ENCODE measurements around the gene KRTAP4-4.
"Not testable (repeated sequence)": the region's sequence is repeated elsewhere in the genome, so short reads cannot be mapped to it uniquely, and the experiment has no call there.

The KRTAP4-4 gene

GRCh38 chr17:41148971-41149651 is 11.4 kb downstream of the KRTAP4-4 start:
- in situ Hi-C loops (cut with MboI; ENCODE audit: low sequenced_read_pairs), result not testable (repeated sequence)

DNA sequence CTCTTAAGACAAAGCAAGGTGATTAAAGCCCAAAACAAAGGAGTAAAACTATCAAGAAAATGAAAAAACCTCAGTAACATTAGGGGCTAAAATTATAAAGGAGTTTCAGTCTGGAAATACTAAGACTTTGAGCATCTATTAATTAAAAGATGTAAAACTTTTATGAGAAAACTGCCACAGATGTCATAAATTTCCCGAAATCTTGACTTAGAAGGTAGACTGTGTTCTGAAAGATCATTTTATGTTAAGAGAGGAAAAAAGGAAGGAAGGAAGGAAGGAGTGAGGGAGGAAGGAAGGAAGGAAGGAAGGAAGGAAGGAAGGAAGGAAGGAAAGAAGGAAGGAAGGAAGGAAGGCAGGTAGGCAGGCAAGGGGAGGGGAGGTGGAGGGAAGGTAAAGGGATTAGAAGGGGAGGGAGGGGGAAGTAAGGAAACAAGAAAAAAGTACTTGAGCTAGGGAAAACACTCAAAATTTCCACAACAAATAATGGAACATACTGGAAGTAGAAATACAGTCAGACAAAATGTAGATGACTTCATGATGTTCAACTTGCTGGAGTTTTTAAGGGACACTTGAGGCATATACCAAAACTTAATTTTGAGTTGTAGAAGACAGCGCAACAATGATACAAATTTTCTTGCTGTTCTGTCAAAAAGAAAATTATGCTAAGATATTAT is 12.9 kb downstream of the KRTAP4-4 start:
- in situ Hi-C loops (cut with MboI; ENCODE audit: low sequenced_read_pairs), result no loop called here

DNA sequence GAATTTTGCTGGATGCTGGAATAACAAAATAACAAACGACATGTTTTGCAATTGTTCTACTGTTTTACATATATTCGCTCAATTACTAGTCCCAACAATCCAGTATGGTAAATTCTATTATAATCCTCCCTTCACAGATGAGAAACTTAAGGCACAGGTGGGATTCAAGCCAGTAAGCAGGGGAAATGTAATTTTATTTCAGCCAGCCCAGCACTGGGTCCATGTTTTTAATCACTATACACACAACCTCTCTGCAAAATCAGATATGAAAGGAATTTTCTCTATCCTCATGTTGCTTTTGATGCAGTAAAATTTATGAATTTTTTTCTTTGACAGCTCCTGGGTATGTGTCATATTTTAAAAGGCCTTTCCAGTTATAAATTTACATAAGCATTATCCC is 15.3 kb downstream of the KRTAP4-4 start:
- in situ Hi-C loops (cut with MboI; ENCODE audit: low sequenced_read_pairs), result no loop called here

GRCh38 chr17:41144846-41145245 is 15.7 kb downstream of the KRTAP4-4 start:
- in situ Hi-C loops (cut with MboI; ENCODE audit: low sequenced_read_pairs), result no loop called here

- in situ Hi-C loops (cut with MboI; ENCODE audit: low sequenced_read_pairs), result no loop called here
Observed at GRCh38 chr17:41141361-41141760, 19.2 kb downstream of the KRTAP4-4 start.

- in situ Hi-C loops (cut with MboI; ENCODE audit: low sequenced_read_pairs), result no loop called here
Observed at GRCh38 chr17:41140360-41141131, 20.0 kb downstream of the KRTAP4-4 start, which contains the start of gene KRTAP4-6. TSS of gene KRTAP4-6 (minus strand) at chr17:41140544. CDS start at chr17:41140487, 57 bp downstream.

- in situ Hi-C loops (cut with MboI; ENCODE audit: low sequenced_read_pairs), result not testable (repeated sequence)
Observed at GRCh38 chr17:41139865-41140264, 20.7 kb downstream of the KRTAP4-4 start.

GRCh38 chr17:41133880-41134735 is 26.4 kb downstream of the KRTAP4-4 start:
- in situ Hi-C loops (cut with MboI; ENCODE audit: low sequenced_read_pairs), result no loop called here

GRCh38 chr17:41131979-41132378 is 28.6 kb downstream of the KRTAP4-4 start:
- in situ Hi-C loops (cut with MboI; ENCODE audit: low sequenced_read_pairs), result no loop called here

DNA sequence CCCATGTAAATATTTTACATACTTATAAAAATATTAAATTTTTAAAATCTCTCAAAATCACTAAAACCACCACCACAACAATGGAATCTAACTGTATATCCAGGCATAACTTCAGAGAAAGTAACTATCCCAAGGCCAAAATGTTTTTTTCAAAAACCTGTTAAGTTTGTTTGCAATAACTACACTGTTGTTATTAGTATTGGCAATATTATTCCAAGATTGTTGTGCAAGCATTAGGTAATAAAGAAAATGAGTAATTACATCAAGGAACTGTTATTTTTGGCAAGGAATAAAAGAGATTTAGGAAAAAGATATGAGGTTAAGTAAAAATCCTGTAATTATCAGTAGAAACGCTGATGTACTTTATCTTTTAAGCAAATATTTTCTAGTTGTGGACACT is 33.2 kb downstream of the KRTAP4-4 start:
- in situ Hi-C loops (cut with MboI; ENCODE audit: low sequenced_read_pairs), result no loop called here

GRCh38 chr17:41126412-41126811 is 34.1 kb downstream of the KRTAP4-4 start:
- in situ Hi-C loops (cut with MboI; ENCODE audit: low sequenced_read_pairs), result no loop called here

DNA sequence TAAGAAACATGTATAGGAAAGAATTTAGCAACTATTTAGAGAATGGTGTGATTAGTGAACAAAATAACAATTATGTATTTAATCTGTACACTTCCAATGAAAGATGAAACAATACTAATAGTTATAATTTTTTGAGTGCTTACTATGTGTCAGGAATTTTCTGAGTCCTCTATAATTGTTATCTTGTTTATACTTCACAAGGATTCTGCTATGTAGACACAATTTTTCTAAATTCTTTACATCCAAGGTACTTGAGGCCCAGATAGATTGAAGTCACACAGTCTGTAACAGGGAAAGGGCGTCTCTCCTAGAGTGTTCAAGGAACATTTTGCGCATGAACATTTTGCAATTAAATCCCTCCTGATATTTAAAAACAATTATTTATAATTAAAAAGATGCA is 35.5 kb downstream of the KRTAP4-4 start:
- in situ Hi-C loops (cut with MboI; ENCODE audit: low sequenced_read_pairs), result no loop called here

DNA sequence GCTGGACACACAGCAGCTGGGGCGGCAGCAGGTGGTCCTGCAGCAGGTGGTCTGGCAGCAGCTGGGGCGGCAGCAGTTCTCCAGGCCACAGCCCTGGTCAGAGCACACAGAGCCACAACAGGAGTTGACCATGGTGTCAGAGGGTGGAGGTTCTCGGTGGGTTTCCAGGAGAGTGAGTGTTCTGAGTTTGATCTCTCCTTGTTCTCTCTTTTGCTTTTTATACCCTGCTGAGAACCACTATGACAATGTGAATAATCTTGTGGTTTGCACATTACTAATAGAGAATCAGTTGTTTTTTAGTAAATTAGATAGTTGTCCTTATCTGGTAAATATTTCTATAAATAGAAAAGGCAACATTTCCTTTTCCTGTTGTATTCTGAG is 36.6 kb downstream of the KRTAP4-4 start, which contains the start of gene KRTAP4-12:
TSS of gene KRTAP4-12 (minus strand) at position 192 of the 381 bp plus-strand sequence. CDS start at position 132, 60 bp downstream.
- in situ Hi-C loops (cut with MboI; ENCODE audit: low sequenced_read_pairs), result not testable (repeated sequence)

GRCh38 chr17:41123292-41123990 is 37.1 kb downstream of the KRTAP4-4 start:
- in situ Hi-C loops (cut with MboI; ENCODE audit: low sequenced_read_pairs), result not testable (repeated sequence)

GRCh38 chr17:41121742-41122141 is 38.8 kb downstream of the KRTAP4-4 start:
- in situ Hi-C loops (cut with MboI; ENCODE audit: low sequenced_read_pairs), result no loop called here

GRCh38 chr17:41119696-41120690 is 40.6 kb downstream of the KRTAP4-4 start:
- in situ Hi-C loops (cut with MboI; ENCODE audit: low sequenced_read_pairs), result not testable (repeated sequence)

DNA sequence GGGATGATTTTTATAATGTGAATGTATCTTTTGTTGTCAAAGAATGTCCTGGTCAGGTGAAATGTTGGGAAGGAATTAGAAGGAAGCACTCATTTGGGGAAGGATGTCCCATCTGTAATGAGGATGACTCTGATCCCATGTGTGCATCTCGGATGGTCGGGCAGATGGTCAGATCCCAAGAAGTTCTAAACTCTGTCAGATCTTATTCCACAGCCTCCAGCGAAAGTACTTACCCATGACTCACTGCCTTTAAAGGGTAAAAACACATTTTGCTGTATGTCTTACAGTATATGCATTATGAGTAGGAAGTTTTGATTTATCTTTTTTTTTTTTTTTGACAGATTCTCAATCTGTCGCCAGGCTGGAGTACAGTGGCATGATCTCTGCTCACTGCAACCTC is 41.8 kb downstream of the KRTAP4-4 start:
- in situ Hi-C loops (cut with MboI; ENCODE audit: low sequenced_read_pairs), result no loop called here

GRCh38 chr17:41117846-41118386 is 42.6 kb downstream of the KRTAP4-4 start, which contains the start of gene KRTAP4-11:
TSS of gene KRTAP4-11 (minus strand) at chr17:41118373. CDS start at chr17:41118315, 58 bp downstream.
- in situ Hi-C loops (cut with MboI; ENCODE audit: low sequenced_read_pairs), result not testable (repeated sequence)
